Posterior cingulate gyrus (tissue), 11 donors: Measurements from ENCODE around the gene LRRC63.
"Not testable (repeated sequence)": the region's sequence is repeated elsewhere in the genome, so short reads cannot be mapped to it uniquely, and the experiment has no call there.

Experiments used
- DNase-seq, 10 donors: peaks; one replicate each; pipeline versions ENCODE4 v3.0.0 to v3.0.0-alpha.2; 2020 to 2021; ENCODE audit warnings: mixed read lengths in 3 of 10
- intact Hi-C: fragments of 100-400 bp; cut with DNase I; formaldehyde crosslinking; loops from one replicate; pipeline ENCODE4 v1.15.1; 2023

The LRRC63 gene

DNA sequence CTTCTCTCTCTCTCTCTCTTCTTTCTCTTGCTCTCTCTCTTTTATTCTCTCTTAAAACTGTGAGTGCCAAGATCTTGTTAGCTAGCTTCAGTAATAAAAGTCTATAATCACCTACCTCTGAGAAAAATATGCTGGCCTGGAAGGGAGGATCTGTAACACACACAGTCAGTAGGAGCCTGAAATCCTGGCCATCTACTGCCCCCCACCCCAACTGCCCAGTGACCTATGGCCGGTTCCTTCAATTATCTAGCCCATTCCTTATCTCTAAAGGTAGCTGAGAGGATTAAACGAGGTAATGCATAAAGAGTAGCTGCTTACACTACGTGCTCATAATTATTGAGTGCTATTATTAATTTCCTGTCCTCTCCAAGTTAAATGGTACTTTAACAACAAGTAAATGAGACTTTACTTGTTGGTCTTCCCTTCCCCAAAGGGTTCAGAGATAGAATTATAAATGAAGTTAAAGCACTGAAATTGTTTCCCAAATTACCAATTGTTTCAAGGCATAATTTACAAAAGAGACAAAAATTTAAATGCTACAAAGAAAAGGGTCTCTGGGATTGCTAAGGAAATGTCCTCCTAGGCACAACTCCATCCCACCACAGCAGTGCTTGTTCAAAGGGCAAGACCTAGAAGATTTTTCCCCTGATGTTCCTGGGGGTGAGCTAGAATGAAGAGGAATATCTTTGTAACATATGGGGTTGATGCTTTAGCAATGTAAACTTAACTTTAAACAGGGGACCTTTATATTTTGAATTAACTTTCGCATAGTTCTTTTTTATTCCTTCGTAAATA lies 31.6 kb upstream of the LRRC63 start:
- no peak for DNase-seq
- intact Hi-C loops, result no loop called here

DNA sequence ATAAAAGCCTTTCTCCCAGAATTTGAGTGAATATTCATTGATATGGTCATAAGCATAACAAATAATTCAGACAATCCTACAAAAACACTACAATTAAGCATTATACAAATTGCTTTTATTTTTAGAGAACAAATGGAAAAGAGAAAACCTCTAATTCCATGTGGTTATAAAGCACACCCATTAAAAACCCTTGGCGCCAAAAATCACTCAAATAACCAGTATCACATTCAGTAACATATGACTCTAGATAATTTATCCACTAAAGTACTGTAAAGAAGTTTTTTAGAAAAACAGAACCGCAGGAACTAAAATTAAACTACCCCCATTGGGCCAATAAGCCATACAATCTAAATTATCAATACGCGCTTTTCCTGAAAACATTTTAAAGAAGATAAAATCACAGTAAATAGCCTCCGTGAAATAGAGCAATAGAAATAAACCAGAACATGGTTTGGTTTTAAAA lies 30.3 kb upstream of the LRRC63 start:
- intact Hi-C loops, result no loop called here
- DNase-seq, result no peak

DNA sequence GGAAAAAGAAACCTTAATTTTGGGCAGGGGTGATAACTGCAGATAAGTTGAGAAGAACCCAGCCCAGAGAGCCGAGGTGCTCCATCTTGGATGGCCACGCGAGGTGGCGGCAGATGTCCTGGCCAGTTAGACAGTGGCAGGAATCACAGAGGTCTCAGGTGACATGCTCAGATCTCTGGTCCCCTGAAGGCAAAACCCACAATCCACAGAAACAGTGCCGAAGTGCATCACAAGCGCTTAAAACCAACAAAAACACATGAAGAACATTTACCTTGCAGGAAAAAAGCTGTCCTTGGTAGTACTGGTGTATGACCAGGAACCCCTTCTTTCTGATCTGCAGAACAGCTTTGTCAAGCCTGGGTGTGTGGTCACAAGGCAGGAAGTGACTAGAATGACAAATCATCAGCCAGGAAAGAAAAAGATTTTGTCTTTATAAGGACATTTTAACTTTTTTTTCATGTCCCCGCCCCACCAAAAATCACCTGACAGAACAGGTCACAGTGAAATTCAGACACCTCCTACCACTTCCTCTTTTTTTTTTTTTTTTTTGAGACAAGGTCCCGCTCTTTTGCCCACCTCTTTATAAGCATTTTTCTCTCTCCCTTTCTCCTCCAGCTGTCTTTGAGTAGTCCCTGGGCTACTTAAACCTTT lies 29.8 kb upstream of the LRRC63 start, which contains the start of gene LCP1:
TSS of gene LCP1 (minus strand) at position 338 of the 651 bp plus-strand sequence. CDS start 22,515 bp downstream, outside the sequence.
- DNase-seq, result no peak
- intact Hi-C loops, result no loop called here

DNA sequence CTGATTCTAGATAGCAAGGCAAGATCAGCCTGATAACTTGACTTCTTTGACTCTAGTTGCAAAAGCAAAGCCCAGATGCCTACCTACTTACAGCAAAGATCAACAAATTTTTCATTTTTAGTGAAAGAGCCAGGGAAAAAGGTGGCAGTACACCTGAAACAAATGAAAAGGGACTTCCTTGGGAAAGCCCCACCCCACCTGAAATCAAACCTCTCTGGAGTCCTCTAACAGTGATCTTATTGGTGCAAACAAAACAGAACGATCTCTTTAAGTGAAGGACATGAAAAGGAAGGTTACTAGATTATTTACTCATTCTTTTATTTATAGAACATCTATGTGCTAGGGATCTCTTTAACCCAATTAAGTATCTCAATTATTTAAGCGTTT lies 29.2 kb upstream of the LRRC63 start:
- DNase-seq, result no peak
- intact Hi-C loops, result no loop called here

DNA sequence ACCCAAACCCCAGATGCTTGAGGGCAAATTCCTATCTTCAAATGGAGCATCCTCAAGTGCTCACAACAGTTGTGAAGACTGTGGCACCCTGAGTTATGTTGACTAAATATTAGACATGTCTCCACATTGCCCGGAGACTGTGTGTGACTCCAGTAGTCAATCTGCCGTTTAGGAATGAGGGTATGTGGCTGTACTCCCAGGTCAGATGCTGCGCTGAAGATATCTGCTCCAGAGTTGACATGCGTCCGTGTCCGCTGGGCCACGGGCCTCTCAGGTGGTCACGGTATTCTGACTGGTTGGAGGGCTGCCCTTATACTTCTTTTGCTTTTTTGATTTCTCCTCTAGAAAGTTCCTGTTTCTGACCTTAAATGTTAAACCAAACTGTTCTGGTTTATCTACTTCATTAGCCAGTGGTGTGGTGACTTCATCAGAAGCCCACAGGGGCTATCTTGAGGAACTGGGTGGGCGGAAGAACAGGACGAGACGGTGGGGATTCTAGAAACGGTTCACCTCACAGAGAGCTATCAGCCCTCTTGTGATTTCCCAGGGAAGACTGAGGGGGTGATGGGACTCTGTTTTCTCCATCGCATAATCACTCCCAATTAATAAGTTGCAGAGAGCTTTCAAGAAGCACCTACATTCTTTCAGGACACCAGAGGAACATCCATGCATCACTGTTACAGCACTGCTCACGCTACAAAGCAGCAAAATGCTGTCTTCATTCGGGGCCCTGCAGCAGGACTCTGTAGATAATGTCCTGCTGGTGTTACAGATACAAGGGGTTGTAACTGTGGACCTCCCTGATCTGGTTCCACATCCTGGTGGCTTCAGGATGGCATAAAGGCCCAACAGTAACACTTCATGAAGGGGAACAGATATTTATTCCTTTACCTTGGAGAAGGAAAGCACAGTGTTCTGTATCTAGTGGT lies 28.4 kb upstream of the LRRC63 start:
- DNase-seq, result no peak
- intact Hi-C loops, result no loop called here

DNA sequence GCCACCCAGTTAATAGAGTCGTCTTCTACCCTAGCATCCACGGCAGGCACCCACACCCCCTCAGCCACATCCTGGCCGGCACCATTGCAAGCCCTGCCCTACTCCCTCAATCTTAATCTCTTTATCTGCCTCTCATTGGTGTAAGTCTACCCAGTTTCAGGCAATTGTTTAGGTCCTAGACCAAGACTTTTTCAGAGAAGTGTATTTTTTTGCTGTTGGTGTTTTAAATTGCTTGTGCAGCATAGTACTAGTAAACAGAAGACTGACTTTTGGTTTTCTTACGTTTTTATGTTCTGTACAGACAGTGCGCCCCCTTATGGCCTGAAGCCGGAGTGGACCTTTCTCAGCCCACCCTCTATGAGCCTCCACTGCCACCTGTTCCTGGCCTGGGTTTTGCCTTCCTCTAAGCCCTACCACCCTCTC lies 27.4 kb upstream of the LRRC63 start:
- DNase-seq, result peak in 1 of 10 donors; percentile 13
- intact Hi-C loops, result no loop called here

DNA sequence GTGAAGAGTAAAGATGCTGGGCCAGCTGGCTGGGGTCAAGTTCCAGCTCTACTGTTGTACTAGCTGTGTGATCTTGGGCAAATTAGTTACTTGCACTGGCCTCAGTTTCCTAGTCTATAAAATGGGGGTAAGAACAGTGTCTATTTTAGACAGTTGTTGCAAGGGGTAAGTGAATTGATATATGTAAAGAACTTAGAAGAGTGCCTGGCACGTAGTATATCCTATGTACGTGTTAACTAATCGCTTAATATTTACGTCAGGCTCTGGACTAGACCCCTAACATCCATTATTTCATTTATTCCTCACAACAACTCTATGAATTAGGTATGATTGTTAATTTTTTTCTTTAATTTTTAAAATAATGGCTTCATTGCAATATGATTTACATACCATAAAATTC lies 26.1 kb upstream of the LRRC63 start:
- intact Hi-C loops, result no loop called here
- DNase-seq, result no peak

DNA sequence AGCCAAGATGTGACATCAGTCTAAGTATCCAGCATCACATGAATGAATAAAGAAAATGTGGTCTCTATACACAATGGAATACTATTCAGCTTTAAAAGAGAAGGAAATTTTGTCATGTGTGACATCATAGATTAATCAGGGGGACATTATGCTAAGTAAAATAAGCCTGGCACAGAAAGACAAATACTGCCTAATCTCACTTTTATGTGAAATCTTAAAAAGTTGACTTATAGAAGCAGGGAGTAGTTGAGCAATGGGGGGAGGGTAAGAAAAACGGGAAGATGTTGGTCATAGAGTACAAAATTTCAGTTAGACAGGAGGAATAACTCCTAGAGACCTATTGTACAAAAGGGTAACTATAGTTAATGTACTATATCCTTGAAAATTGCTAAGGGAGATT lies 19.3 kb upstream of the LRRC63 start:
- no peak for DNase-seq
- intact Hi-C loops, result no loop called here

DNA sequence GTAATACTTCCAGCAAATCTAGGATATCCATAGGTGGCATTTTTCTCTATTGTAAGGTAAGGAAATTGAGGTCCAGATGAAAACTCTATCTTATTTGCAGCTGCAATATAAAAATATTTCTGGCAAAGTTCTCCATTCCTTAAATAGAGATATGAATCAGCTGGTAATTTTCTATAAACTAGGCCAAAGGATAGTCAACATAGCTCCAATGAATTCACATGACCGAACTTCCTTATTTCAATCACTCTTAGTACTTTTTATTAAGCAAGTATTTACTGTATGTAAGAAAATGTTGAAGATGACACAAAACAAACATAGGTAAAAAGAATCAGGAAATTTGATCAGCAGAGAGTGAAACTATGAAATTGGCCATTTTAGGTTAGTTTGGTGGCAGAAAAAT lies 16.7 kb upstream of the LRRC63 start:
- no peak for DNase-seq
- intact Hi-C loops, result no loop called here

DNA sequence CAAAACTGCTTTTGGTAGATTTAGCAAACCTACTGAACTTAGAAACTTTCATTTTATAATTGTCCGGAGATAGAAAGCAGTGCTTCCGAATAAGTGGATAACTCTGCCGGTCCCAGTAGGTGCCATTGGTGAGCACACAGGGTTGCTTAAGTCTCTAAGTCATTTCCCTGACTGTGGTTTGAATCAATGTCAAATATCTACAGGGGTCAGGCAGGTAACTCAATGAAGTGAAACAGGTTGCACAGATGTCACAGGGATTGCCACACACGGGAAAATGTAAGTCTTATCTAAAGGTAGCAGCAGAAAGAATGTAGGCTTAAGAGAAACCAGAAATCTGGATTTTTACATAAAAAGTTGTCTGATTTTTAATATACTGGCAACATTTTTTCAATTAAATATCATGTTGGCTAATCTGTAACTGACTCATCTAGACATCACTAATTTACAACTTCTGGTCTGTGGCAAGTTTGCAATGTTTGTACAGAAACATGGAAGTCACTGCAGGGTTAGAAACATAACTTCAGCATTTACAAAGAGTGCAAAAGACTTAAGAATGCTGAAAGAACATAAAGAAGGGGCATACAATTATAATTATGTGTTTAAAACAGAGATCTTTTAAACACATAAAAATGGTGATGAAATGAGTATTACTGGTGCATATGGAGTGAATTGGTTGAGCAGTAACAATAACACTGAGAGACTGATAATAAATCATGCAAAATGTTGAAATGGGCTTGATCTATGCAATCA lies 14.3 kb upstream of the LRRC63 start:
- no peak for DNase-seq
- intact Hi-C loops, result no loop called here

DNA sequence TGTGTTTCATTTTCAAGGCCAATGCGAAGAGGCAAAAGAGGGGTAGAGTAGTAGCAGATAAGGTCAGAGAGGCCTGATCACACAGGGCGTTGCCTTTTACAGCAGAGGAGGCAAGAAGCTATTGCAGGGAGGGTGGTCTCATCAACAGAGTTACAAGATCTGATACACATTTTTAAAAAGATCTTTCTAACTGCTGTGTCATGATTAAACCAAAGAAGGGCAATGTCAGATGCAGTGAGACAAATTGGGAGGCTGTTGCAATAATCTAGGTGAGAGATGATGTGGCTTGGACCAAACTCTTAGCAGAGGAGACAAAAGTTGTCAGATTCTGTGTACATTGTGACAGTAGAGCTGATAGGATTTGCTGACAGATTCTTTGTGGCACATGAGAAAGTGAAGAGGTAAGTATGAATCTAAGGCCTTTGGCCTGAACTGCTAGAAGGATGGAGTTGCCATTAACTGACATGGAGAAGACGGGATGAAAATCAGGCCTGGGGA lies 13.0 kb upstream of the LRRC63 start:
- no peak for DNase-seq
- intact Hi-C loops, result no loop called here

DNA sequence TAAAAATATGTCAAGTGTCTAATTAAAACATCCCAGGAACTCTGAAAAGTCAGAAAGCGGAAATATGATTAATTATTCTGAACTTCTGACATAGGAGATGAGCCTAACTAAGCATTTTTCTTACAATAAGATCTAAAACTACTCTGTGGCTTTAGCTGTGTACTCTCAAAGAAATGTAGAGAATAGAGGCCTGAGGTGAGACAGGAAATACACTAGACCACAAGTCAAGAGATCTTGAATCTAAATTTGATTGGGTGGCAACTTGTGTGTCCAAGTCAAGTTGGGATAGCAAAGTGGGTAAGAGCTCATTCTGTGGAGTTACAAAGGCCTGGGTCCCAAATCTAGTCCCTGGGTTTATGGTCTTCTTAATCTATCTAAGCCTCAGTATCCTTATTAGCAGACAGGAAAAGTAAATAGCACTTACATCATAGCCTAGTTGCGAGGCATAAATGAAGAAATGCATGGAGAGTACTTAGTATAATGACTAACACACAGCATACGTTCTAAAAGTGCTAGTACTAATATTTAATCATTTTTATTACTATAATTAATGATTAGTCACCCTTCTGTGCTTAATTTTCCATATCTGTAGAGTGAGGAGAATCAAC lies 9.4 kb upstream of the LRRC63 start:
- intact Hi-C loops, result no loop called here
- no peak for DNase-seq

DNA sequence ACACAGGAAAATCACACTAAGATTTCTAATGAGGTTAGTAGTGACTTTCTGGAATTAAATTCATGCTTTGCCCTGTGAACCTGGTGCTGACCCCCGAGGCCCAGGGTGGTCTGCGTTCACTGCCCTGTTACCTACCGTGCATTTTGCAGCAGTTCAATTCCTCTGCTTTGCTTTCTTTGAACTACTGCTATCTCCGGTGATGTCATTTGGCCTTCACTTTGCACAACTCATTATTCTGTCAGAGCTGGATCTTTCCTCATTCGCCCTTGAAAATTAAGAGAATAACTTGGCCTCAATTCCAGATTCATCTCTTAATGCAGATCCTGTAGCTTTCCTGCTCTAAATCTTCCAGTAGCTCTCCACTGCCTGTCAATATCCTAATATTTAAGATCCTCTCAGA lies 8.8 kb upstream of the LRRC63 start:
- intact Hi-C loops, result no loop called here
- DNase-seq, result no peak

DNA sequence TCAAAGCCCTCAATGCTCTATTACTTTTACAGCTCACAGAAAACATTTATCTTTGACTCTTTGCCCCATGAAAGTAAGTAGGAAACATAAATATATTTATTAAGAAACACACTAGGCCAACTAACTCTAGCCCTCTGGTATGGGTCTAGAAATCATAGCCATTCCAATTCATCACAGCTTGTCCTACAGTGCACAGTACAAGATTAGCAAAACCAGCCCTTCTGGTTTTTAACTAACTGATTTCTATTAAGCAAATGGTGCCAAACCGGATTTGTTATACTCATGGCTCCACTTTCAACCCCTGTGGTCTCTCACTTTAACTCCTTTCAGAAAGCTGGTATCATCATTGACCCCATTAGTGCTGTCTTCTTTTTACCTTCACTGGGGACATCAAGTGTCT lies 5.6 kb upstream of the LRRC63 start:
- intact Hi-C loops, result no loop called here
- no peak for DNase-seq

DNA sequence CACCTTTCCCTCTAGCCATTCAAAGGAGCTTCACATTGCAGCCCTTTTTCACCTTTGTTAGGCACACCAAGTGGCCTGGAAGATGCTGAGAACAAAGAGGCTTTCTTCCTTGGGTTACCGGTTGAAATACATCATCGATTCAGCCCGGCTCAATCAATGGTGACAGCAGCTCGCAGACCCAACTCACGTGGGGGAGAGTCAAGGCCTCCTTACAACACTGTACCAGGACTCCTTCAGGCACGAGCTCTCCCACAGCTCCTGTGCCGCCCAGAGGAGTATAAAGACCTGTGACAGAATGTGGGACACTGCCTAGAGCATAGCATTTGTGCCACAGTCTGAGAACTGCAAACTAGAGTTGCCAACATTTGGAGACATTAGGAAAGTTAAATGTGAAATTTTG lies 3.9 kb upstream of the LRRC63 start:
- DNase-seq, result no peak
- intact Hi-C loops, result no loop called here

DNA sequence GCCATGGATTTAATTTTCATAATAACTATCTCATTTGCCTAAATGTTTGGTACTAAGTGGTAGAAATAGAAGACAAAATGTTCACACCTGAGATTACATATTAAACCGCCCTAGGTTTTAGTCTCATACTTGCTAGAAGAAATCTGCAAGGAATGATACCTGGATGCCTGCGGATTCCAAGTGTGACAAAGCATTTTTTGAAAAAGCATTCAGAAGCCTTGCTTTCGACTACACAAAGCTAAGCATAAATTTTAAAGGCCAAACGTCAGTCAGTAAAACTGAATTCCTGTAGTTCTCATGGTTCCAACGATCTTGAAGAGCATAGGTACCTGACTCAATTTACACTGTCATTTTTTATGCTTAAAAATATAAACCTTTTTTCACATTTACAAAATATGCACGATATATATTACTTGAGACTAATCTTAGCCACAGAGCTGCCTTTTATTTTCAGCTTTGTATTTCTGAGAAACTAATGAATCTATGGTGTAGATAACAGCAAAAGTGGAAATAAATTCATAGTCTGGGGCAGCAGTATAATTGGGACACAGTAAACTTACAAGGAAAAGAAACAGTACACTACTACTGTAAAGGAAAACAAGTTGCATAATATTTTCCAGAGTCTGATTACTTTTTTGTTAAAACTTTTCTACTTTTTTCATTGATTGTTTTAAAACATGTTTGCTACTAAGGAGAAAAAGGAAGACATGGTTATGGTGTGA lies 1.2 kb upstream of the LRRC63 start:
- DNase-seq, result no peak
- intact Hi-C loops, result no loop called here

DNA sequence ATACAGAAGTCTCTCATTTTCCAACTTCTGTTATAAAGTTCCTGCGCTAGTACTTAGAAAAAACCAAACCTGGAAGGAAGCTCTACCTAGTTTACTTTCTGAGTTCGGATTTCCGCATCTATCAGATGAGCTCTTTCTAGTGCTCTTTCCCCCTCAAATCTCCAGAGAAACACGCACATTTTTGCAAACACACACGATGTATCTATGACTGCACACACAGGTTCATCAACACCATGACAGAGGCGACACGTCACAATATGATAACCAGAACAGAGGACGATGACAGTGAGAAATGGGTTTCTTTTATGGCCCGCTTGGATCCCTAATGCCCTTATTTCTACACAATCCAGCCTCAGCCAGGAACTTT lies 629 bp upstream of the LRRC63 start:
- no peak for DNase-seq
- intact Hi-C loops, result no loop called here

DNA sequence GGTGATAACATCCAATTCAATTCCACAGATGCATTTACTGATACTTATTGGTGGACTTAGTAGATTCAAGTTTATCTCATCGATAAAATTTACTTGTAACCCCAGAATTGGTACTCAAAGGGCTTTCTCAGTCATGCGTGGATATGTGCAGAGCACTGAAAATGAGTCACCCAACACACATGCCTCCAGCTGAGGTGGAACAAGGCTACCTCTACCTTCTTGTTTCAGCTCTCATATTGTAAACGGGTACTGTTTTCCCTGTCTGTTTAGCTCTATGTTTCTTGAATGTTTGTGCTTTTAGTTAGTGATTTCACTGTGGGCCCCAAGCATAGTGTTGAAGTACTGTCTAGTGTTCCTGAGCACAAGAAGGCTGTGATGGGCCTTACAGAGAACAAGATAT lies 1.5 kb downstream of the LRRC63 start:
- intact Hi-C loops, result no loop called here
- DNase-seq, result no peak

DNA sequence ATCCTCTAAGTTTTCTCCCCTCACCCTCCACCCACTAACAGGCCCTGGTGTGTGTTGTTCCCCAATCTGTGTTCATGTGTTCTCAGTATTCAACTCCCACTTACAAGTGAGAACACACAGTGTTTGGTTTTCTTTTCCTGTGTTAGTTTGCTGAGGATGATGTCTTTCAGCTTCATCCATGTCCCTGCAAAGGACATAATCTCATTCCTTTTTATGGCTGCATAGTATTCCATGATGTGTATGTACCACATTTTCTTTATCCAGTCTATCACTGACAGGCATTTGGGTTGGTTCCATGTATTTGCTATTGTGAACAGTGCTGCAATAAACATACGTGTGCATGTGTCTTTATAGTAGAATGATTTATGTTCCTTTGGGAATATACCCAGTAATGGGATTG lies 3.0 kb downstream of the LRRC63 start:
- DNase-seq, intact Hi-C loops: not testable (repeated sequence)
